ENCODE data around the gene SAMD10. TPM values are rescaled to one million over a fixed set of nuclear protein-coding genes. Genes with fewer than 3 reads are reported as not detected.

The SAMD10 gene
- total RNA-seq, 6 donors from 2014 or later = 2.6 to 7.2 (median 4.7) TPM

GRCh38 chr20:63944078-63944941, 35.1 kb downstream of the SAMD10 start:
- DNase-seq (peak in 1 of 2 donors; percentile 74), ATAC-seq (ENCODE audit: low FRiP score in 2 of 2) (no peak)
- 93 to 95% methylated on average over 12 to 24 of the region's 35 CpGs for WGBS, 2 donors
- H3K27me3 ChIP-seq = no peaks in the 10 kb centered on the region
- no peak overlapping the region for H3K4me3 ChIP-seq
- peak overlapping the region in 3 of 4 donors; percentile 4 to 84 (median 82) for H3K27ac ChIP-seq
- H3K36me3 ChIP-seq = peaks cover 8 to 60% (median 49%) of the 10 kb centered on the region in 4 donors
- no peaks in the 10 kb centered on the region for H3K9me3 ChIP-seq
- TF ChIP-seq POLR2AphosphoS5 (IDR thresholded peaks at IDR 0.05) (no peak), EP300 (IDR thresholded peaks at IDR 0.05) (no peak), CTCF (IDR thresholded peaks at IDR 0.05) (no peak), POLR2A (IDR thresholded peaks at IDR 0.05) (no peak)
- H3K4me1 ChIP-seq = peaks cover 33 to 52% (median 38%) of the 10 kb centered on the region in 4 donors

- no peaks in the 10 kb centered on the region for H3K27me3 ChIP-seq
- H3K36me3 ChIP-seq = peaks cover 8 to 66% (median 55%) of the 10 kb centered on the region in 4 donors
- 100% methylated on average over 1 of the region's 3 CpGs; no CpG with 5 or more reads in 1 of the 2 donors for WGBS, 2 donors
- DNase-seq (no peak), ATAC-seq (ENCODE audit: low FRiP score in 2 of 2) (no peak)
- H3K4me3 ChIP-seq = no peak overlapping the region
- TF ChIP-seq EP300 (IDR thresholded peaks at IDR 0.05) (no peak), POLR2AphosphoS5 (IDR thresholded peaks at IDR 0.05) (no peak), CTCF (IDR thresholded peaks at IDR 0.05) (no peak), POLR2A (IDR thresholded peaks at IDR 0.05) (no peak)
- no peaks in the 10 kb centered on the region for H3K9me3 ChIP-seq
- H3K4me1 ChIP-seq = peaks cover 27 to 47% (median 32%) of the 10 kb centered on the region in 4 donors
- peak overlapping the region in 3 of 4 donors; percentile 4 to 84 (median 82) for H3K27ac ChIP-seq
Measured at GRCh38 chr20:63943808-63944077, 35.7 kb downstream of the SAMD10 start.

DNA sequence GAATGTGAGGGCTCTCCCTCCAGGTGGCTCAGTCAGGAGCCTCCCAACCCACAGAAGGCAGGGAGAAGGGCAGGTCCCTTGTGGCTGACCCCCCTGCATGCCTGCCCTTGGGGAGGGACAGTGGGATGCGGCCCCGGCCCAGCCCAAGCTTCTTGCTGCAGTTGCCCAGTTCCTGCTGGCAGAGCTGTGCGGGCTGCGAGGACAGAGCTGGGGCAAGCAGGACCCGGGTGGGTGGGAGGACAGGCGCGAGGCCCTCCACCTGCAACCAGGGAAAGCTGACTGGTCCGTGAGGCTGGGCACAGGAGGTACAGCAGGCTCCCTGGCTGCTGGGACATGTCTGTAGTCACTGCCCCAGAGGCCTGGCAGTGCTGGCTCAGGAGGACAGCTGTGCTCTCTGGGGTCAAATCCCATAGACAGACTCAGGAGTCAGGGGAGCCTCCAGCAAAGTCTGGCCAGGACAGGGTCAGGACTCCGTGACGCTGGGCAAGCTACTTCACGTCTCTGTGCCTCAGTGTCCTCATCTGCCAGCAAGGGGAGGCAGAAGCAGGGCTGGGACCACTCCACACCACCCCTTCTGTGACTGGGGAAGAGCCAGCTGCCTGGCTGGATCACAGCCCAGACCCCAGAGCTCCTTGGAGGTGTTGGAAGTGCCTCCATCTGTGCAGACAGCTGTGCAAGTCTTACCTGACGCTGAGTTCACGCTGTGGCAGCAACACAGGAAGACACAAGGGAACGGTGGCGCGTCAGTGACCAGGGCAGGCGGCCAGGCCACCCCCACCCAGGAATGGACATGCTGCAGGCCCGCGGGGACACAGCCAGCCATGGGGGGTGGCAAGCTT, 36.3 kb downstream of the SAMD10 start:
- H3K4me1 ChIP-seq = peaks cover 22 to 41% (median 30%) of the 10 kb centered on the region in 4 donors
- H3K36me3 ChIP-seq = peaks cover 8 to 71% (median 60%) of the 10 kb centered on the region in 4 donors
- H3K27me3 ChIP-seq = no peaks in the 10 kb centered on the region
- peak overlapping the region; percentile 73 to 84 (median 82) for H3K27ac ChIP-seq
- no peak overlapping the region for H3K4me3 ChIP-seq
- WGBS, 2 donors = 79 to 89% methylated on average over 15 to 18 of the region's 19 CpGs
- DNase-seq (peak in 1 of 2 donors; percentile 83), ATAC-seq (ENCODE audit: low FRiP score in 2 of 2) (no peak)
- no peaks in the 10 kb centered on the region for H3K9me3 ChIP-seq
- TF ChIP-seq CTCF (IDR thresholded peaks at IDR 0.05) (no peak), EP300 (IDR thresholded peaks at IDR 0.05) (no peak), POLR2AphosphoS5 (IDR thresholded peaks at IDR 0.05) (no peak), POLR2A (IDR thresholded peaks at IDR 0.05) (no peak)

DNA sequence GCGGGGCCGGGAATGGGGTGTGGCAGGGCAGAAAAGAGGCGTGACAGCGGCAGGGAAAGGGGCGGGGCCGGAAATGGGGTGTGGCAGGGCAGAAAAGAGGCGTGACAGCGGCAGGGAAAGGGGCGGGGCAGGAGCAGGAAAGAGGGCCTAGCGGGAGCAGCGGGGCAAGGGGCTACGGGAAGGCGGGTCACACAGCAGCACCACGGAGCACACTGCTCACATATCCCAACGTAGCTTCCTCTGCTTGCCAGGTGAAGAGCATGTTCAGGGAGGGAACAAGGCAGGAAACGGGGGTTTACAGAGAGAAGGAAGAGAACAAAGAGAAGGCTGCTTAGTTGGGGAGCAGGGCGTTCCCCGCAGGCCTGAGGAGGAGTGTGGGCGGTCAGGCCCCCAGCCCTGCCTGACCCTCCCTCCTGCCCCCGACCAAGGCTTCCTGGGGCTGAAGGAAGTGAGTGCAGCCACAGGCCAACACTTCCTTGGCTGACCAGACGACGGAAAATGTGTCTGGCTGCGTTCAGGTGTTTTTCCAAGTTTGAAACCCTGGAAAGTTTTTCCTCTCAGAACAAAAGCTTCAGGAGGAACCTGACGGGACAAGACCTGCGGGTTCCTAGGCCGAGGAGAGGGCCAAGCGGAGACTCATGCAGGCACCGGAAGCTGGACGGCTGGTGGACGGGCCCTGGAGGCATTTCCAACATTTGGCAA, 37.0 kb downstream of the SAMD10 start:
- no peak for ATAC-seq (ENCODE audit: low FRiP score in 2 of 2)
- no peaks in the 10 kb centered on the region for H3K27me3 ChIP-seq
- H3K4me1 ChIP-seq = peaks cover 15 to 33% (median 23%) of the 10 kb centered on the region in 4 donors
- H3K27ac ChIP-seq = peak overlapping the region; percentile 73 to 84 (median 82)
- H3K36me3 ChIP-seq = peaks cover 8 to 79% (median 61%) of the 10 kb centered on the region in 4 donors
- 56 to 58% methylated on average over 27 to 30 of the region's 30 CpGs for WGBS, 2 donors
- H3K9me3 ChIP-seq = no peaks in the 10 kb centered on the region
- peak in 1 of 2 donors; percentile 29 for TF ChIP-seq POLR2AphosphoS5 (IDR thresholded peaks at IDR 0.05)
- TF ChIP-seq POLR2A (IDR thresholded peaks at IDR 0.05) = no peak
- TF ChIP-seq EP300 (IDR thresholded peaks at IDR 0.05) = no peak
- no peak for TF ChIP-seq CTCF (IDR thresholded peaks at IDR 0.05)
- peak; percentile 47 to 69 for DNase-seq
- no peak overlapping the region for H3K4me3 ChIP-seq
